ENCODE data around the gene MSX2.

Gene MSX2

GRCh38 chr5:174724484-174725260, at the start of gene MSX2:
Gene MSX2, plus strand, starts transcription at chr5:174724582. Its CDS starts 78 bp downstream, at chr5:174724660.
- peak; percentile 75 for DNase-seq (ENCODE audit: low spot score)

GRCh38 chr5:174675110-174675509, 49.3 kb upstream of the MSX2 start:
- DNase-seq (ENCODE audit: low spot score), result no peak

GRCh38 chr5:174675916-174676315, 48.5 kb upstream of the MSX2 start:
- DNase-seq (ENCODE audit: low spot score), result no peak

- no peak for DNase-seq (ENCODE audit: low spot score)
Measured at GRCh38 chr5:174678107-174678506, 46.3 kb upstream of the MSX2 start.

GRCh38 chr5:174680901-174681565, 43.3 kb upstream of the MSX2 start:
- no peak for DNase-seq (ENCODE audit: low spot score)

- no peak for DNase-seq (ENCODE audit: low spot score)
Measured at GRCh38 chr5:174687503-174687902, 36.9 kb upstream of the MSX2 start.

GRCh38 chr5:174688441-174689354, 35.7 kb upstream of the MSX2 start:
- DNase-seq (ENCODE audit: low spot score), result no peak

GRCh38 chr5:174690271-174690670, 34.1 kb upstream of the MSX2 start:
- DNase-seq (ENCODE audit: low spot score), result peak; percentile 15

GRCh38 chr5:174692381-174692780, 32.0 kb upstream of the MSX2 start:
- DNase-seq (ENCODE audit: low spot score), result no peak

GRCh38 chr5:174692982-174693422, 31.4 kb upstream of the MSX2 start:
- DNase-seq (ENCODE audit: low spot score), result no peak

GRCh38 chr5:174693697-174694385, 30.5 kb upstream of the MSX2 start:
- no peak for DNase-seq (ENCODE audit: low spot score)

GRCh38 chr5:174694611-174695010, 29.8 kb upstream of the MSX2 start:
- no peak for DNase-seq (ENCODE audit: low spot score)

GRCh38 chr5:174698156-174698555, 26.2 kb upstream of the MSX2 start:
- DNase-seq (ENCODE audit: low spot score), result no peak

GRCh38 chr5:174699131-174699530, 25.3 kb upstream of the MSX2 start:
- no peak for DNase-seq (ENCODE audit: low spot score)

- DNase-seq (ENCODE audit: low spot score), result no peak
Measured at GRCh38 chr5:174706997-174707572, 17.3 kb upstream of the MSX2 start.

- no peak for DNase-seq (ENCODE audit: low spot score)
Measured at GRCh38 chr5:174707671-174708070, 16.7 kb upstream of the MSX2 start.

GRCh38 chr5:174708476-174709207, 15.7 kb upstream of the MSX2 start:
- no peak for DNase-seq (ENCODE audit: low spot score)

- no peak for DNase-seq (ENCODE audit: low spot score)
Measured at GRCh38 chr5:174714751-174715150, 9.6 kb upstream of the MSX2 start.

- DNase-seq (ENCODE audit: low spot score), result no peak
Measured at GRCh38 chr5:174715804-174716203, 8.6 kb upstream of the MSX2 start.

- no peak for DNase-seq (ENCODE audit: low spot score)
Measured at GRCh38 chr5:174717826-174718455, 6.4 kb upstream of the MSX2 start.

All from kidney tubule cell (primary cell).